ENCODE measurements around the gene APOBEC4. TPM values are rescaled to one million over a fixed set of nuclear protein-coding genes. Genes with fewer than 3 reads are reported as not detected.
A peak's percentile ranks its signal among the peaks of the same experiment; 100 is the strongest.

Gene APOBEC4
- total RNA-seq, 1 donor from 2014 or later, result not detected

DNA sequence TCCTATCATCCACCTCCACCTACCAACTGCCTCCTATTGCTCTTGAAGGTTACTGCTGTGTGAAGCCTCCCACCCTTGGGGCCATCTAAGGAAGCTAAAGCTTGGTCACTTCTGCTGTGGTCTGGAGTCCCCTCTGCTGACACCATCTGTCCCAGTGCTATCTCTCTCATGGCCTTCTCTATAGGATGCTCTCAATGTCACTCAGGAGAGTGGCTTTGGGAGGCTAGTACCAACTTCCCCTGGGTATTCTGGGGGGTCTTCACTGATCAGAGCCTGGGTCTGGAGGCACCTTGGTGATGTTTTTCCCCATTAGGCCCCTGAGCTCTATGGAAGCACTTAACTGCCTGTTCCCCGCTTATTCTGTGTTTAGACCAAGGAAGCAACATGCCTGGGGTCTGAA is 50.6 kb downstream of the APOBEC4 start:
- DNase-seq (ENCODE audit: low read depth), result no peak

DNA sequence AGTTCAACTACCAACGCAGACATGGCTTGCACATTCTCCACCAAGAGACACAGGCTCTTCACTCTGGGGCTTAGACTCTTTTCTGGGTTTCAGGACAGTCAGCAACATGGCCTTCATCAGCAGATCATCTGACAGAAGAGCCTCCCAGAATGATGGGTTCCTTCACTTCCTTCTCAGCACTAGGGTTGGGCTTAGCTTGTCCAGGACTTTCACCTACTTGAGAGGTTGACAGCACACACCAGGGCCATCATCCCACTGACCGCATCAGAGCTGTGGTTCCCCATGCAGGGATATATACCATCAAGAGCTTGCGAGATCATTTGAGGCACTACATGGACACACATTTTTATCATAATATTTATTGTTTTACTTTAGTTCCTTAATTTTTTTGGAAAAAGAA is 52.5 kb downstream of the APOBEC4 start:
- no peak for DNase-seq (ENCODE audit: low read depth)

DNA sequence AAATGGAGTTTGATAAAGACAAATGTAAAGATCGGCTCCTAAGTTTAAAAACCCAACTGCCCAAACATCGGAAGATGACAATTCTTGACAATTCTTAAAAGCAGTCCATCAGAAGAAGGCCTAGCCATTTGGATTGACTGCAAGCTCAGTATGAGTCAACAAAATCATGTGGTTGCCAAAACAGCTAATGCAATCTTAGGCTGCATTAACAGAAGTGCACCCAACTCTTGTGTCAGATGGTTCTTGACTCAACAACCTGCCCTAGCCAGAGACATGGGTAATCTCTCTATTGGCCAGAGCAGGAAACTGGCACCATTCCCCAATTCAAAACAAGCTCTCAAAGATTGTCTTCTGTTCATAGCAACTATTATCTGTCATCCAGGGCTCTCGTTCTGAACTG is 53.0 kb downstream of the APOBEC4 start:
- peak; percentile 87 for DNase-seq (ENCODE audit: low read depth)

- no peak for DNase-seq (ENCODE audit: low read depth)
Measured at GRCh38 chr1:183598386-183598785, 54.7 kb downstream of the APOBEC4 start.

GRCh38 chr1:183597656-183598347 is 55.3 kb downstream of the APOBEC4 start:
- no peak for DNase-seq (ENCODE audit: low read depth)

- DNase-seq (ENCODE audit: low read depth), result no peak
Measured at GRCh38 chr1:183596500-183596899, 56.6 kb downstream of the APOBEC4 start.

Other genes starting within 250 kb of the APOBEC4 start
- 0.17 and 0.65 TPM in 2 replicates for gene NMNAT2, start 234.9 kb downstream of the APOBEC4 start, total RNA-seq
- 18.2 and 41.0 TPM in 2 replicates for gene SMG7, start 180.8 kb downstream of the APOBEC4 start, total RNA-seq
- 4.6 and 102 TPM in 2 replicates for gene NCF2, start 62.9 kb downstream of the APOBEC4 start, total RNA-seq
- 121 and 253 TPM in 2 replicates for gene ARPC5, start 17.5 kb downstream of the APOBEC4 start, total RNA-seq
- gene RGL1, start 151.8 kb upstream of the APOBEC4 start, total RNA-seq, result 3.1 and 5.9 TPM in 2 replicates

Measured in renal cortical epithelial cell (primary cell).